Measurements from ENCODE around the gene NTNG2. TPM values are rescaled to one million over a fixed set of nuclear protein-coding genes. Genes with fewer than 3 reads are reported as not detected.

NTNG2 gene
- total RNA-seq, 4 donors from 2014 or later, result 0.44 to 1.2 (median 0.75) TPM

GRCh38 chr9:132124800-132125199, 37.1 kb upstream of the NTNG2 start:
- intact Hi-C loops (cut with DNase I), result no loop called here
- no peaks in the 10 kb centered on the region for H3K9me3 ChIP-seq
- TF ChIP-seq POLR2A (IDR thresholded peaks at IDR 0.05), result no peak
- TF ChIP-seq CTCF (IDR thresholded peaks at IDR 0.05), result no peak
- 48 to 53% methylated on average over 6 of the region's 6 CpGs for WGBS, 2 donors
- peaks cover 3 to 4% of the 10 kb centered on the region in 2 donors for H3K4me1 ChIP-seq
- no peaks in the 10 kb centered on the region for H3K27me3 ChIP-seq
- H3K27ac ChIP-seq, result no peak overlapping the region
- H3K36me3 ChIP-seq, result no peaks in the 10 kb centered on the region
- DNase-seq, result no peak
- H3K4me3 ChIP-seq (replicated peaks in 1 of 3), result no peak overlapping the region

- Histone ChIP-seq H3K27me3 (no peaks in the 10 kb centered on the region), H3K4me1 (peaks cover 3 to 4% of the 10 kb centered on the region in 2 donors), H3K27ac (no peak overlapping the region), H3K4me3 (replicated peaks in 1 of 3) (no peak overlapping the region), H3K36me3 (no peaks in the 10 kb centered on the region), H3K9me3 (no peaks in the 10 kb centered on the region)
- TF ChIP-seq POLR2A (IDR thresholded peaks at IDR 0.05), result no peak
- TF ChIP-seq CTCF (IDR thresholded peaks at IDR 0.05), result no peak
- intact Hi-C loops (cut with DNase I), result no loop called here
- DNase-seq, result no peak
- WGBS, 2 donors, result 32 to 33% methylated on average over 7 of the region's 7 CpGs
Observed at GRCh38 chr9:132125361-132125760, 36.5 kb upstream of the NTNG2 start.

- no peaks in the 10 kb centered on the region for H3K27me3 ChIP-seq
- intact Hi-C loops (cut with DNase I), result no loop called here
- peaks cover 3 to 4% of the 10 kb centered on the region in 2 donors for H3K4me1 ChIP-seq
- 42 to 47% methylated on average over 20 of the region's 20 CpGs for WGBS, 2 donors
- TF ChIP-seq POLR2A (IDR thresholded peaks at IDR 0.05) (no peak), CTCF (IDR thresholded peaks at IDR 0.05) (no peak)
- DNase-seq, result peak; percentile 25 to 37
- no peaks in the 10 kb centered on the region for H3K36me3 ChIP-seq
- no peaks in the 10 kb centered on the region for H3K9me3 ChIP-seq
- no peak overlapping the region for H3K27ac ChIP-seq
- no peak overlapping the region for H3K4me3 ChIP-seq (replicated peaks in 1 of 3)
Observed at GRCh38 chr9:132125944-132126679, 35.7 kb upstream of the NTNG2 start.

- intact Hi-C loops (cut with DNase I), result no loop called here
- Histone ChIP-seq H3K4me1 (peaks cover 3 to 4% of the 10 kb centered on the region in 2 donors), H3K27ac (no peak overlapping the region), H3K9me3 (no peaks in the 10 kb centered on the region), H3K4me3 (replicated peaks in 1 of 3) (no peak overlapping the region), H3K27me3 (no peaks in the 10 kb centered on the region), H3K36me3 (no peaks in the 10 kb centered on the region)
- no peak for TF ChIP-seq POLR2A (IDR thresholded peaks at IDR 0.05)
- no peak for TF ChIP-seq CTCF (IDR thresholded peaks at IDR 0.05)
- DNase-seq, result no peak
- 68 to 73% methylated on average over 13 of the region's 13 CpGs for WGBS, 2 donors
Observed at GRCh38 chr9:132126680-132127236, 35.1 kb upstream of the NTNG2 start.

GRCh38 chr9:132127888-132128534, 33.8 kb upstream of the NTNG2 start:
- no peaks in the 10 kb centered on the region for H3K27me3 ChIP-seq
- no peak for TF ChIP-seq CTCF (IDR thresholded peaks at IDR 0.05)
- TF ChIP-seq POLR2A (IDR thresholded peaks at IDR 0.05), result no peak
- no peaks in the 10 kb centered on the region for H3K36me3 ChIP-seq
- intact Hi-C loops (cut with DNase I), result no loop called here
- H3K4me1 ChIP-seq, result peaks cover 3 to 4% of the 10 kb centered on the region in 2 donors
- H3K4me3 ChIP-seq (replicated peaks in 1 of 3), result no peak overlapping the region
- H3K27ac ChIP-seq, result no peak overlapping the region
- DNase-seq, result no peak
- WGBS, 2 donors, result 70 to 72% methylated on average over 15 of the region's 15 CpGs
- H3K9me3 ChIP-seq, result no peaks in the 10 kb centered on the region
